Neural progenitor cell (in vitro differentiated cells): ENCODE results near the gene SET.

ENCODE experiments used
- CTCF ChIP-seq: fragments of 200-600 bp; sonication (generic); IDR thresholded peaks from 2 replicates; pipeline ENCODE4 v1.5.1; 2017; ENCODE audit warnings: antibody characterized with exemption, mild to moderate bottlenecking
- EZH2 ChIP-seq: fragments of 200-600 bp; sonication (generic); IDR thresholded peaks from 2 replicates; pipeline ENCODE4 v1.6.1; 2017; ENCODE audit warnings: antibody characterized with exemption, mild to moderate bottlenecking, moderate library complexity
- EZH2phosphoT487 ChIP-seq: fragments of 200-600 bp; sonication (generic); IDR thresholded peaks from 2 replicates; pipeline ENCODE4 v1.6.1; 2017; ENCODE audit warnings: antibody characterized with exemption

DNA sequence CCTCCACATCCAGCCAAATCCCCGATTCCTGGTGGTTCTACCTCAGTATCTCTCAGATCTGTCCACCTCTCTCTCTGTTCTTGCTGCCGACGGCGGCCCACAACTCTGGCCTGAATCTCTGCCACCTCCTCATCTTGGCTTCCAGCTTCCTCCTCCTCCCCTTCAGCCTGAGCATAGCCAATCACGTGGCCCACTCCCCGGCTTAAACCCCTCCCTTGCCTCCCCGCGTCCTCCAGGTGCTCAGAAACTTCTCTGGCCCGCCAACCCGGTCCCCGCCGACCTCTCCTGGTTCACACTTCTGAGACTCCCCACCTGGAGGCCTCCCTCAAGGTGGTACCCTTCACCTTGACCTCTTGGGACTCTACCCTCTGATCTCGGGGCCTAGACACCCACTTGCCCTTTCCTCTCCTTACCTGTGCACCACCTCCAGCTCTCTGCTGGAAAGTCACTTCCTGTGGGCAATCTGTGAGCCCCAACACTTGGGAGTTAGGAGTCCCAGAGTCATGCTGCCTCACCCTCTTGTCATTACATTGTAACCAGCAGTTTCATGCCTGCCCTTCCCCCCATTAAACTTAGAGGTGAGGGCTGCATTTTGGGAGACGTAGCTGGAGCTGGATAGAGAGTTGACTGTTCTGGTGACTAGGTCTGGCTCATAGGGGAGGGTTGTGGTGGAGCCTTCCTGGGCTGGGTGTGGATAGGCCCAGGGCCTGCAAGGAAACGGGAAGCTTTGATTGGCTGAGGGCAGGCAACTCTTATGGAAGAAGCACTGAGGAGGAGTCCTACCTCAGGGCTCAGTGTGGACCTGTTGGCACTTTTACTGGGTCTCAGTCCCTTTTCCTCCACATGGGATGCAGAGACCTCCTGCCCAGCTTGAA is 4.5 kb upstream of the SET start:
- TF ChIP-seq CTCF (no peak), EZH2 (no peak), EZH2phosphoT487 (no peak)
